Osteocyte (in vitro differentiated cells): ENCODE results near the gene STRN. TPM values are rescaled to one million over a fixed set of nuclear protein-coding genes. Genes with fewer than 3 reads are reported as not detected.

Source experiments
- DNase-seq: peaks from one replicate; pipeline ENCODE4 v3.0.0; 2021; ENCODE audit warnings: mixed read lengths; ENCODE audit not compliant: unreplicated experiment; ENCODE audit errors: extremely low spot score
- H3K27ac Mint-ChIP-seq: one replicate; pipeline ENCODE4 v1.8.0; 2021; ENCODE audit warnings: mild to moderate bottlenecking, mixed read lengths; ENCODE audit not compliant: unreplicated experiment
- H3K27me3 Mint-ChIP-seq: one replicate; pipeline ENCODE4 v1.8.0; 2021; ENCODE audit warnings: mixed read lengths; ENCODE audit not compliant: unreplicated experiment
- H3K36me3 Mint-ChIP-seq: one replicate; pipeline ENCODE4 v1.8.0; 2021; ENCODE audit warnings: mixed read lengths; ENCODE audit not compliant: unreplicated experiment
- H3K4me1 Mint-ChIP-seq: one replicate; pipeline ENCODE4 v1.8.0; 2021; ENCODE audit warnings: mixed read lengths; ENCODE audit not compliant: unreplicated experiment
- H3K4me3 Mint-ChIP-seq: one replicate; pipeline ENCODE4 v1.8.0; 2021; ENCODE audit warnings: mild to moderate bottlenecking, moderate library complexity, mixed read lengths; ENCODE audit not compliant: unreplicated experiment
- H3K9me3 Mint-ChIP-seq: one replicate; pipeline ENCODE4 v1.8.0; 2021; ENCODE audit warnings: mixed read lengths; ENCODE audit not compliant: unreplicated experiment
- CTCF ChIP-seq: fragments of 200-600 bp; sonication (generic); IDR thresholded peaks from 2 replicates; pipeline ENCODE4 v1.5.0; 2021; ENCODE audit warnings: antibody characterized with exemption, mild to moderate bottlenecking, moderate library complexity
- total RNA-seq: library from RNA; stranded (reverse); gene quantifications from 2 replicates; pipeline ENCODE4 v1.2.1, GENCODE V29; 2021

The STRN gene
- total RNA-seq, 1 donor from 2014 or later, result 27.2 TPM

- no peaks in the 10 kb centered on the region for H3K4me1 Mint-ChIP-seq
- no peak for TF ChIP-seq CTCF
- peaks cover 3% of the 10 kb centered on the region for H3K9me3 Mint-ChIP-seq
- H3K36me3 Mint-ChIP-seq, result no peaks in the 10 kb centered on the region
- no peak for DNase-seq
- H3K27ac Mint-ChIP-seq, result no peak overlapping the region
- no peak overlapping the region for H3K4me3 Mint-ChIP-seq
- peaks cover 2% of the 10 kb centered on the region for H3K27me3 Mint-ChIP-seq
Measured at GRCh38 chr2:36824273-36824672, 142.1 kb downstream of the STRN start.

GRCh38 chr2:36823862-36824261 is 142.5 kb downstream of the STRN start:
- no peak for TF ChIP-seq CTCF
- Mint-ChIP-seq H3K4me3 (no peak overlapping the region), H3K27me3 (peaks cover 2% of the 10 kb centered on the region), H3K4me1 (no peaks in the 10 kb centered on the region), H3K27ac (no peak overlapping the region), H3K36me3 (no peaks in the 10 kb centered on the region), H3K9me3 (peaks cover 3% of the 10 kb centered on the region)
- DNase-seq, result no peak

DNA sequence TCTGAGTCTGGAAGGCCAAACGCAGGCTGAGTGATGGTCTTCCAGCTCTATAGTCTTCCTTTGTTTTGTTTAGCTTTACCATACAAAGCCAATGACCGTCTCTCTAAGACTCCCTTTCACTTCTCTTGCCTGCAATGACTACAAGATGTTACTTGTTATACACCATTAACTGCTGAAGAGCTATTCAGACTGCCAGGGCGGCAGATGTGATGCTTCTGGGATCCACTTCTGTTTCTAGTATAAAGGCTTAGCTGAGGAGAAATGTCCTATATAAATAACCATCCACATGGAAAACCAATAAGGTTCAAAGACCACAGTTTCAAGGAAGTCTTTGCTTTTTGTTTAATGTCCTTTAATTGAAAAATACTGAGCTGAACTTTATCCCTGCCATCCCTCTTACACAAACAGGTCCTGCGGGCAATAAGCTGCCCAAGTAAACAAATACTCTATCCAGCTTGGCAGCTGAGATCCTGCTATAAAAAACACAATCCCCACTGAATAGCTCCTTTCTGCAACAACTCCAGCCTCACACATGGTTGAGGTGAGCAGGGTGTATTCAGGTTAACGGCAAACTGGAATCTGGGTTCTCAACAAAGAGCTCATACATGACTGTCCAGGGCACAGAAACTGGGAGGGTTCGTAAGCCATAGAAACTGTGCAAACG is 145.3 kb downstream of the STRN start:
- no peak for TF ChIP-seq CTCF
- Mint-ChIP-seq H3K9me3 (no peaks in the 10 kb centered on the region), H3K4me1 (no peaks in the 10 kb centered on the region), H3K27me3 (no peaks in the 10 kb centered on the region), H3K4me3 (no peak overlapping the region), H3K27ac (no peak overlapping the region), H3K36me3 (no peaks in the 10 kb centered on the region)
- DNase-seq, result no peak

DNA sequence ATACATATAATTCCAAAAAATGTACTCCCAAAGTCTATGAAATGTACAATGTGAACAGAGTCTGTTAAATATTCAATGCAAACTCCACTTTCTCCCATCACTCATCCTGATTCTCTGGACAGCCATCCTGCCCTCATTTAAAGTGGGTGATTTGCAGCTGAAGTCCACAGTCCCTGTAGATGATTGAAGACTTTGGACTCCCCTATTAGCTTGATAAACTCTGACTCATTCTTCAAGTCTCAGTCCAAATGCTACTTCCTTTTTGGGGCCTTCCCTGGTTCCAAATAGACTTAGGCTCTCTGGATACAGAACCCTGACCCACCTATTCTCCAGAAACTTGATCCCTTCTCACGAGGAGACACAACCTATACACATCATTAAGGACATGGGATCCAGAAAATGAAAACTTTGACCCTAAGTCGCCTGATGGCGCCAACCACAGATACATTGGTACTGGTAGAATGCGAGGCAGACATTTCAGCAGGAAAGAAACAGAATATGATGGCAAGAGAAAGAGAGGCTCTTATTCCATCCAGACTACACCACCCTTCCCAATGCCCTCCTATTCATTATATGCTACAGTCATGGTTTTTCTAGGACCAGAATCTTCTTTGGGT is 147.1 kb downstream of the STRN start:
- Mint-ChIP-seq H3K36me3 (no peaks in the 10 kb centered on the region), H3K27me3 (no peaks in the 10 kb centered on the region), H3K9me3 (no peaks in the 10 kb centered on the region), H3K4me1 (no peaks in the 10 kb centered on the region), H3K4me3 (no peak overlapping the region), H3K27ac (no peak overlapping the region)
- no peak for TF ChIP-seq CTCF
- no peak for DNase-seq

DNA sequence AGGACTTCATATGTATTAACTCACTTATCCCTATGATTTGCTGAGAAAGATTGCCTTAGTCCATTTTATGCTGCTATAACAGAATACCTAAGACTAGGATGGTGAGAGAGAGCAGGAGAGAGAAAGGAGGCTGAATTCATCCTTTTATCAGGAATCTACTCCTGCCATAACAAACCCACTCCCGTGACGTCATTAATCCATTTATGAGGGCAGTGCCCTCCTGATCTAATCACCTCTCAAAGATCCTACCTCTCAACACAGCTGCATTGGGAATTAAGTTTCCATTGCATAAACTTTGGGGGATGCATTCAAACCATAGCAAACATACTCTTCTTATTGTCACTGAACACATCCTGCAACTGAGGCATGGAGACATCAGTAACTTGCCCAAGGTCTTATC is 147.8 kb downstream of the STRN start:
- DNase-seq, result no peak
- TF ChIP-seq CTCF, result no peak
- Mint-ChIP-seq H3K9me3 (no peaks in the 10 kb centered on the region), H3K4me3 (no peak overlapping the region), H3K27me3 (no peaks in the 10 kb centered on the region), H3K4me1 (no peaks in the 10 kb centered on the region), H3K27ac (no peak overlapping the region), H3K36me3 (no peaks in the 10 kb centered on the region)
